ENCODE data around the gene CCDC126. TPM values are rescaled to one million over a fixed set of nuclear protein-coding genes. Genes with fewer than 3 reads are reported as not detected.

CCDC126 gene
- total RNA-seq, 1 donor from 2014 or later, result 15.5 TPM

- no peak for DNase-seq (ENCODE audit: low spot score)
- intact Hi-C loops (cut with DNase I), result no loop called here
- no peak for ATAC-seq
These were observed 89.8 kb downstream of the CCDC126 start for GRCh38 chr7:23687011-23687410.

- ATAC-seq (no peak), DNase-seq (ENCODE audit: low spot score) (no peak)
- intact Hi-C loops (cut with DNase I), result no loop called here
These were observed 92.0 kb downstream of the CCDC126 start for GRCh38 chr7:23689165-23689564.

- intact Hi-C loops (cut with DNase I), result no loop called here
- no peak for DNase-seq (ENCODE audit: low spot score)
- ATAC-seq, result no peak
These were observed 94.1 kb downstream of the CCDC126 start for GRCh38 chr7:23691320-23691719.

- ATAC-seq (no peak), DNase-seq (ENCODE audit: low spot score) (no peak)
- intact Hi-C loops (cut with DNase I), result no loop called here
These were observed 96.0 kb downstream of the CCDC126 start for GRCh38 chr7:23693224-23693623.

Other genes with a start within 250 kb of the CCDC126 start
- gene IGF2BP3, start 126.9 kb upstream of the CCDC126 start, total RNA-seq, result 2.0 TPM
- gene TRA2A, start 65.4 kb upstream of the CCDC126 start, total RNA-seq, result 97.9 TPM
- gene FAM221A, start 82.8 kb downstream of the CCDC126 start, total RNA-seq, result 9.8 TPM
- 1.8 TPM for gene STK31, start 112.8 kb downstream of the CCDC126 start, total RNA-seq

Data from sciatic nerve (tissue), 2 donors.